H1 (cell line): ENCODE measurements around the gene LEKR1. TPM values are rescaled to one million over a fixed set of nuclear protein-coding genes. Genes with fewer than 3 reads are reported as not detected.

Source experiments
- BCL11A ChIP-seq, 2 experiments: IDR thresholded peaks; one replicate each; pipeline ENCODE4 v1.6.1; 2011; ENCODE audit warnings: low read depth in 2 of 2, low read length in 2 of 2, mild to moderate bottlenecking in 2 of 2
- CHD7 ChIP-seq: fragments of 300-600 bp; sonication (generic); IDR thresholded peaks from 2 replicates; pipeline ENCODE4 v1.7.1; 2012; ENCODE audit warnings: low read length, moderate library complexity, mild to moderate bottlenecking, inconsistent platforms; ENCODE audit not compliant: insufficient replicate concordance
- EGR1 ChIP-seq: IDR thresholded peaks from 2 replicates; pipeline ENCODE4 v1.6.1; 2011; ENCODE audit warnings: low read depth, low read length, borderline replicate concordance
- polyA plus RNA-seq, 7 experiments: library from polyadenylated mRNA; depleted of rRNA in 3 of 7; stranded (reverse) in 5 of 7; unstranded in 2 of 7; fragments of >200 nt in 5 of 7; fragments of 200-250 nt in 2 of 7; gene quantifications; 1 replicate in 5 of 7; 2 replicates in 1 of 7; 4 replicates in 1 of 7; pipeline versions ENCODE4 v1.2.1 to v1.2.3, GENCODE V29; 2011 to 2013; ENCODE audit warnings: missing spikeins in 2 of 7, mixed read lengths in 2 of 7
- total RNA-seq: library from RNA; stranded (reverse); fragmentation: NEBNext Ultra II Directional; extraction: Animal tissue kit (Norgen Biotek cat#: 25700); gene quantifications from 2 replicates; pipeline ENCODE4 v1.2.1, GENCODE V29; 2021

Gene LEKR1
- total and polyA plus RNA-seq, 2 of the 8 experiments (the other 6 are each of a cell fraction or from before 2014, with no cell fraction given): 0.08 TPM; not detected in 1

- TF ChIP-seq CHD7 (no peak), BCL11A (IDR thresholded peaks at IDR 0.05; ENCODE audit: low read depth in 2 of 2, low read length in 2 of 2) (no peak), EGR1 (no peak)
Observed at GRCh38 chr3:156859578-156859977, 33.4 kb downstream of the LEKR1 start (continued).
